Hepatic stellate cell (primary cell): ENCODE data around the gene CADPS.

ENCODE experiments used
- DNase-seq: peaks from one replicate; pipeline ENCODE4 v3.0.0; 2011; ENCODE audit warnings: low spot score

CADPS gene

GRCh38 chr3:62433396-62433795 lies 441.8 kb downstream of the CADPS start:
- no peak for DNase-seq

GRCh38 chr3:62421207-62421606 lies 454.0 kb downstream of the CADPS start:
- DNase-seq, result no peak

- DNase-seq, result no peak
These were observed 459.1 kb downstream of the CADPS start for GRCh38 chr3:62416144-62416543.

GRCh38 chr3:62415312-62415801 lies 459.9 kb downstream of the CADPS start:
- no peak for DNase-seq

GRCh38 chr3:62414786-62415185 lies 460.4 kb downstream of the CADPS start:
- DNase-seq, result no peak

- no peak for DNase-seq
These were observed 461.5 kb downstream of the CADPS start for GRCh38 chr3:62413687-62414086.

GRCh38 chr3:62406945-62407344 lies 468.3 kb downstream of the CADPS start:
- DNase-seq, result no peak

- no peak for DNase-seq
These were observed 469.6 kb downstream of the CADPS start for GRCh38 chr3:62405566-62405965.

- DNase-seq, result no peak
These were observed 470.1 kb downstream of the CADPS start for GRCh38 chr3:62405135-62405534.

- no peak for DNase-seq
These were observed 470.9 kb downstream of the CADPS start for GRCh38 chr3:62404321-62404720.

GRCh38 chr3:62403765-62404164 lies 471.5 kb downstream of the CADPS start:
- no peak for DNase-seq

GRCh38 chr3:62392626-62393292 lies 482.5 kb downstream of the CADPS start:
- DNase-seq, result no peak

GRCh38 chr3:62387251-62387650 lies 488.0 kb downstream of the CADPS start:
- DNase-seq, result no peak

GRCh38 chr3:62379321-62379798 lies 495.9 kb downstream of the CADPS start:
- no peak for DNase-seq

- DNase-seq, result no peak
These were observed 496.3 kb downstream of the CADPS start for GRCh38 chr3:62378921-62379320.

GRCh38 chr3:62378311-62378789 lies 496.9 kb downstream of the CADPS start:
- DNase-seq, result no peak

GRCh38 chr3:62376906-62377877 lies 498.0 kb downstream of the CADPS start:
- no peak for DNase-seq

GRCh38 chr3:62376454-62376720 lies 498.8 kb downstream of the CADPS start:
- DNase-seq, result no peak

- no peak for DNase-seq
These were observed 499.4 kb downstream of the CADPS start for GRCh38 chr3:62375655-62376453.

GRCh38 chr3:62374341-62375218 lies 500.6 kb downstream of the CADPS start:
- DNase-seq, result no peak

GRCh38 chr3:62373714-62374333 lies 501.4 kb downstream of the CADPS start:
- no peak for DNase-seq
